ENCODE data around the gene PNPLA6.
"Not testable (repeated sequence)": the region's sequence is repeated elsewhere in the genome, so short reads cannot be mapped to it uniquely, and the experiment has no call there.

The PNPLA6 gene

GRCh38 chr19:7529610-7530490 is 5.7 kb upstream of the PNPLA6 start:
- no peak for DNase-seq (ENCODE audit: extremely low read depth in 1 of 2, low read depth in 1 of 2)

DNA sequence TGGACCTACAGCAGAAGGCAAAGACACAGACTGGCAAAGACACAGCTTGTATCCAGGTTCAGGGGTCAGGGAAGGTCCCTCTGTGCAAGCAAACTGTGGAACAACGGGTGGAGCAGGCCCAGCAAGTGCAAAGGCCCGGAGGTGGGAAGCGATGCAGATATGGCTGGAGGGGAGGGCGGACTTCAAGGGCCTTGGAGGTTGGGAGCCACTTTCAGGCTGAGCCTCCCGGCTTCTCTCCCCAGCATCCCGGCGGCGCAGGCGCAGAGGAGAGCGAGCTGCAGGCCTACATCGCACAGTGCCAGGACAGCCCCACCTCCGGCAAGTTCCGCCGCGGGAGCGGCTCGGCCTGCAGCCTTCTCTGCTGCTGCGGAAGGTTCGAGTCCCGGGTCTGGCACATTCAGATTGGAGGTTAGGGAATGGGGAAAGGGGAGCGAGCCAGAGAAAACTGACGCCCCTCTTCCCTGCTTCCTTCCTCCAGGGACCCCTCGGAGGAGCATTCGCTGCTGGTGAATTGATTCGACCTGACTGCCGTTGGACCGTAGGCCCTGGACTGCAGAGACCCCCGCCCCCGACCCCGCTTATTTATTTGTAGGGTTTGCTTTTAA is 2.1 kb upstream of the PNPLA6 start:
- no peak for DNase-seq (ENCODE audit: extremely low read depth in 1 of 2, low read depth in 1 of 2)

DNA sequence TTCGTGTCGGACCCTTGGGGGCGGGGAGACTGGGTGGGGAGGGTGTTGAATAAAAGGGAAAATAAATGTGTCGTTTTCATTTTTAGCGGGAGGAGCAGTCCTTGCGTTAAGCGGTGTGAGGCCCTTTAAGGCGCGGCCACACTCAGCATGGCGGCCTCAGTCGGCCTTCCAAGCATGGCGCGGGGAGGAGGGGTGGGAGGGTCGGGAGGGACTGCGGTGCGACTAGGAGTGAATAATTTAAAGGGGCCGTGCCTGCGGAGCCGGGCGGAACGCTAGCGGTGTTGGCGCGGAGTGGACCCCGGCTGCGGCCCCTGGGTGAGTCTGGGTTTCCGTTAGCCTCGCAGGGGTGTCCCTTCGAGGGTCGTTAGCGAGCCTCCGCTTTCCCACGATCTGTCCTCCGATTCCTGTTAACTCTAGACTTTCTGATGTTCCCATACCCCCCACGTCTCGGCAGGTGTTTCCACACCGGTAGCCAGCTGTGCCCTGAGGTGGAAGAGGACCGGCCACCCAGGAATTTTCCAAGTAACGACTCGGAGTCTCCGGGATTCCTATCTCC is 1.5 kb upstream of the PNPLA6 start:
- DNase-seq (ENCODE audit: extremely low read depth in 1 of 2, low read depth in 1 of 2), result peak; percentile 57 to 77

DNA sequence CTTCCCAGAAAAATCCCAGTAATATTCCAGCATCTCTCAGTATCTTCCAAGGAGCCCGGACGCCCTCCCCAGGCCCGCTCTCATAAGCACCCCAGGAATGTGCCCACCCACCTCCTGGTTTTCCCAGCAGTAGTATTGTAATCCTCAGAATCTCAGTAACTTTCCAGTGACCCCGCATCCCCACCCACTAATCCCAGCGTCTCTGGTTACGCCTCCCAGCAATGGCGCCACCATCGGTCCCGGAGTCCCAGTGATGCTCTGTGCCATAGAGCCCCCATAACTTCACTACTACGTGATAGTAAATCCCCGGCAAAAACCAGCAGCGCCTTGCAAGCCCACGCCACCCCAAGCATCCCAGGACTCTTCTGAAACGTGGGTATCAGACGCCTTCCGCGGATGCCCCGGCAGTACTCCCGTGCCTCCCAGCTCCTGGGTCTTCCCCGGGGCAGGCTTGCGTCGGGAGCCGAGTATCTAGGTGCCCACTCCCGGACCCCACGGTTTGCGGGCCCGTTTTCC is 928 bp upstream of the PNPLA6 start:
- peak in 1 of 2 donors; percentile 22 for DNase-seq (ENCODE audit: extremely low read depth in 1 of 2, low read depth in 1 of 2)

DNA sequence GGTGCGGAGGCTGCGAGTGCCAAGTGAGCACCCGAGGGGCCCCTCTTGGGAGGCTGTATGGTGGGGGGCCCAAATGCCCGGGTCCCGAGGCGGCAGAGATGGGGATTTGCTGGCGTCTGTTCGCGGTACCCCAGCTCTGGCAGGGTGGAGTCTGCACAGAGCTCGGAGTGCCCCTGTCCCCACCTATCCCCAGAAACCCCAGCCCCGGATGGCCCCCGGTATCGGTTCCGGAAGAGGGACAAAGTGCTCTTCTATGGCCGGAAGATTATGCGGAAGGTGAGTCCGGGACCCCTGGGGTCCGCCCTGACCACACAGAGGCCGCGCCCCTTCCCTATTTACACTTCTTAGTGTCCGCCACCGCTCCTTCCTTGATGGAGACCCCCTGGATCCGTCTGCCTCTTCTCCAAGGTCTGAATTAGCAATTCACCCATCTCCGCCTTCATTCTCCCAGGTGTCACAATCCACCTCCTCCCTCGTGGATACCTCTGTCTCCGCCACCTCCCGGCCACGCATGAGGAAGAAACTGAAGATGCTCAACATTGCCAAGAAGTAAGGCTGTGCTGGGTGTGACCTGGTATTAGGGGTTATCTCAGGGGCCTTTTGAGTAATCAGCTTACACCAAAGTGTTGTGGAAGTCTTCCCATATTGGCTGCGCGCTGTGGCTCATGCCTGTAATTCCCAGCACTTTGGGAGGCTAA is 630 bp downstream of the PNPLA6 start:
- no peak for DNase-seq (ENCODE audit: extremely low read depth in 1 of 2, low read depth in 1 of 2)

DNA sequence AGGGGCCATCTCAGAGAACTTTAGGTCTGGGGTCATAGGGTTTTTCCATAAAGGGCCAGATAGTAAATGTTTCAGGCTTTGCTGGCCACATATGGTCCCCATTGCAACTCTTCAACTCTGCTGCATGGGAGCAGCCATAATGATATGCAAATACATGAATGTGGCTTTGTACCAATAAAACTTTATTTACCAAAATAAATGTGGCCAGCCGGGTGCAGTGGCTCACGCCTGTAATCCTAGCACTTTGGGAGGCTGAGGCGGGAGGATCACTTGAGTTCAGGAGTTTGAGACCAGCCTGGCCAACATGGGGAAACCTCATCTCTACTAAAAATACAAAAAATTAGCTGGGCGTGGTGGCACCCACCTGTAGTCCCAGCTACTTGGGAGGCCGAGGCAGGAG is 3.5 kb downstream of the PNPLA6 start:
- not testable (repeated sequence) for DNase-seq (ENCODE audit: extremely low read depth in 1 of 2, low read depth in 1 of 2)

- no peak for DNase-seq (ENCODE audit: extremely low read depth in 1 of 2, low read depth in 1 of 2)
Measured at GRCh38 chr19:7539827-7540425, 4.4 kb downstream of the PNPLA6 start.

DNA sequence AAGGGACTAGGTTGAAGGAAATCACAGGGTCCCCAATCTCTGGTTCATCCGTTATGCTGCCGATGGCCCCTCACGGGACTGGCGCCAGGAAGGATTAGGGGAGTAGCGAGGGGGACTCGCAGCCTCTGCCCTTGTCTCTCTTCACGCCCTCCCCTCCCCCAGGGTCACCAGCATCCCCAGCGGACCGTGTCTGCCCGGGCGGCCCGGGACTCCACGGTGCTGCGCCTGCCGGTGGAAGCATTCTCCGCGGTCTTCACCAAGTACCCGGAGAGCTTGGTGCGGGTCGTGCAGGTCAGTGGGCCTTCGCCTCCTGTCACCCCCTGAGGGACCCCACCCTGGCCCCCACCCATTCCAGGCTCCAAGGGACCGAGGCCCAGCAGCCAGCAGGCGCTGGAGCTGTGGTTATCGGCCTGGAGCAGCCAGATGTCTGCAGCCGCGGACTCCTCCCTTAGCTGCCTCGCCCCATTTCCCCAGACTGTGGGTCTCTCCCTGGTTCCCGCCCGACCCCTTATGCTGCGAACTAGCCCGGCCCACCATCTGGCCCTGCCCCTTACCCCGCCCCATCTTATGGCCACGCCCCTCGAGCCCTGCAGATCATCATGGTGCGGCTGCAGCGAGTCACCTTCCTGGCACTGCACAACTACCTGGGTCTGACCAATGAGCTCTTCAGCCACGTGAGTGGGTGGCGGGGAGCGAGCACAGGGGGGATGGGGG is 5.4 kb downstream of the PNPLA6 start:
- DNase-seq (ENCODE audit: extremely low read depth in 1 of 2, low read depth in 1 of 2), result no peak

GRCh38 chr19:7541475-7541824 is 5.9 kb downstream of the PNPLA6 start:
- DNase-seq (ENCODE audit: extremely low read depth in 1 of 2, low read depth in 1 of 2), result no peak

- DNase-seq (ENCODE audit: extremely low read depth in 1 of 2, low read depth in 1 of 2), result no peak
Measured at GRCh38 chr19:7541828-7542443, 6.4 kb downstream of the PNPLA6 start.

- DNase-seq (ENCODE audit: extremely low read depth in 1 of 2, low read depth in 1 of 2), result no peak
Measured at GRCh38 chr19:7542556-7543348, 7.2 kb downstream of the PNPLA6 start.

DNA sequence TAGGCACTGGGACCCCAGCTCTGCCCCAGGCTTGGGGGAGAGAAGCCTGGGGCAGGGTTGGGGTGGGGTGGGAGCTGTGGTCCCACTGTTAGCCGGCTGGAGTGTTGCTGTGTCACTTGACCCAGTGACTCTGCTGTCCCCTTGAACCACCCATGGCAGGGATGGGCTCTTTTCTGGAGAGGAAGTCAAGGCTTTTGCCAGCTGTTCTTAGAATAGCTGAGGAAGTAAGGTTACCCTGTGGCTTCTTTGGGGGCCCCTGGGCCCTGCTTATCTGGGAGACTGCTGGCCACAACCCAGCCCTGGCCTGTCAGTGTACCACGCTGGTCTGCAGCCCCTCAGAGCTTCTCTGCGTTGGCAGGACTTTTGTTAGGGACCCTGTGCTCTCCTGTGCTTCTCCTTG is 9.1 kb downstream of the PNPLA6 start:
- no peak for DNase-seq (ENCODE audit: extremely low read depth in 1 of 2, low read depth in 1 of 2)

DNA sequence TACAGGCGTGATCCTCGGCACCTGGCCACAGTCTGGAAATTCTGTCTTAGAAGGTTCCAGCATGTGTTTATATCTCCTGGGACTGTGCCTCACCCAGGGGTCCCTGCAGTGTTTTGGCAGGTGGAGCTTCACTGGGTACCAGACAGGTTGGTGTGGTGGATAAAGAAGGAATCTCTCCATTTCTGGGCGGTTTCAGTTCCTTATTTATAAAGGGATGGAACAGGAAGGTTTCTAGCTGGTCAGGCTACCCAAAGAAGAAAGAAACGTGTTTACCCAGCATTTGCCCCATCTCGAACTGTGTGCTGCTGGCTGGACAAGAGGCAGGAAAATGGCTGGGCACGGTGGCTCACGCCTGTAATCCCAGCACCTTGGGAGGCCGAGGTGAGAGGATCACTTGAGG is 9.8 kb downstream of the PNPLA6 start:
- no peak for DNase-seq (ENCODE audit: extremely low read depth in 1 of 2, low read depth in 1 of 2)

- no peak for DNase-seq (ENCODE audit: extremely low read depth in 1 of 2, low read depth in 1 of 2)
Measured at GRCh38 chr19:7545904-7546303, 10.4 kb downstream of the PNPLA6 start.

- DNase-seq (ENCODE audit: extremely low read depth in 1 of 2, low read depth in 1 of 2), result no peak
Measured at GRCh38 chr19:7547159-7547558, 11.6 kb downstream of the PNPLA6 start.

DNA sequence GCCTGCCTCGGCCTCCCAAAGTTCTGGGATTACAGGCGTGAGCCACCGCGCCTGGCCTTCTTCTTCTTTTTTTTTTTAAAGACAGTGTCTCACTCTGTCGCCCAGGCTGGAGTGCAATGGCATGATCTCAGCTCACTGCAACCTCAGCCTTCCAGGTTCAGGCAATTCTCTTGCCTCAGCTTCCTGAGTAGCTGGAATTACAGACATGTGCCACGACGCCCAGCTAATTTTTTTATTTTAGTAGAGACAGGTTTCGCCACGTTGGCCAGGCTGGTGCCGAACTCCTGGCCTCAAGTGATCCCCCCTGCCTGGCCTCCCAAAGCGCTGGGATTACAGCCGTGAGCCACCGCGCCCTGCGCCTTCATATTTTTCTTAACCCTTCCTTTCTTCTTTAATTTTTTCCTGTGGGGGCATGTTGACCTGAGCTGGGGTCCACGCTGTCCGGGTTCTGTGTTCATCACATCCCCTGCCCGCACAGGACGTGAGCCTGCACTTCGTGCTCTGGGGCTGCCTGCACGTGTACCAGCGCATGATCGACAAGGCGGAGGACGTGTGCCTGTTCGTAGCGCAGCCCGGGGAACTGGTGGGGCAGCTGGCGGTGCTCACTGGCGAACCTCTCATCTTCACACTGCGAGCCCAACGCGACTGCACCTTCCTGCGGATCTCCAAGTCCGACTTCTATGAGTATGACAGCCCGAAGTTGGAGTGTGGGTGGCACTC is 14.1 kb downstream of the PNPLA6 start:
- no peak for DNase-seq (ENCODE audit: extremely low read depth in 1 of 2, low read depth in 1 of 2)

DNA sequence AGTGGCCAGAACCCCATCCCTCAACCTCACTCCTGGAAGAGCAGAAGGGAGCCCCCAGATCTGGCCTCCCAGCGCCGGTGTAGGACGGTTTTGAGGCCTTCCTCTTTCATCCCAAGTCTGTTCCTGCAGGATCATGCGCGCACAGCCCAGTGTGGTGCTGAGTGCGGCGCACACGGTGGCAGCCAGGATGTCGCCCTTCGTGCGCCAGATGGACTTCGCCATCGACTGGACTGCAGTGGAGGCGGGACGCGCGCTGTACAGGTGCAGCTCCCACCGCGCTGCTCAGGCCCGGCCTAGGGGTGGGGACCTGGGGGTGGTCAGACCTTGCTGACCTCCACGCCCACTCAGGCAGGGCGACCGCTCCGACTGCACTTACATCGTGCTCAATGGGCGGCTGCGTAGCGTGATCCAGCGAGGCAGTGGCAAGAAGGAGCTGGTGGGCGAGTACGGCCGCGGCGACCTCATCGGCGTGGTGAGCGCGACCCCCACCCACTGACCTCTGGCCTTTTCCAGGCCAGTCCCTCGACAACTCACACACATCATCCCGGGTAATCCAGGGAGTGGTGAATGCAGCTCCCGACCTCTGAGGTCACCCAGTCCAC is 14.8 kb downstream of the PNPLA6 start:
- no peak for DNase-seq (ENCODE audit: extremely low read depth in 1 of 2, low read depth in 1 of 2)
